Suppressor macrophage (primary cell): ENCODE measurements around the gene TBCCD1.
A peak's percentile ranks its signal among the peaks of the same experiment; 100 is the strongest.
"Not testable (repeated sequence)": the region's sequence is repeated elsewhere in the genome, so short reads cannot be mapped to it uniquely, and the experiment has no call there.

Experiments used
- DNase-seq, 4 experiments: peaks; one replicate each; pipeline ENCODE4 v3.0.0-alpha.2; 2020 to 2022

The TBCCD1 gene

DNA sequence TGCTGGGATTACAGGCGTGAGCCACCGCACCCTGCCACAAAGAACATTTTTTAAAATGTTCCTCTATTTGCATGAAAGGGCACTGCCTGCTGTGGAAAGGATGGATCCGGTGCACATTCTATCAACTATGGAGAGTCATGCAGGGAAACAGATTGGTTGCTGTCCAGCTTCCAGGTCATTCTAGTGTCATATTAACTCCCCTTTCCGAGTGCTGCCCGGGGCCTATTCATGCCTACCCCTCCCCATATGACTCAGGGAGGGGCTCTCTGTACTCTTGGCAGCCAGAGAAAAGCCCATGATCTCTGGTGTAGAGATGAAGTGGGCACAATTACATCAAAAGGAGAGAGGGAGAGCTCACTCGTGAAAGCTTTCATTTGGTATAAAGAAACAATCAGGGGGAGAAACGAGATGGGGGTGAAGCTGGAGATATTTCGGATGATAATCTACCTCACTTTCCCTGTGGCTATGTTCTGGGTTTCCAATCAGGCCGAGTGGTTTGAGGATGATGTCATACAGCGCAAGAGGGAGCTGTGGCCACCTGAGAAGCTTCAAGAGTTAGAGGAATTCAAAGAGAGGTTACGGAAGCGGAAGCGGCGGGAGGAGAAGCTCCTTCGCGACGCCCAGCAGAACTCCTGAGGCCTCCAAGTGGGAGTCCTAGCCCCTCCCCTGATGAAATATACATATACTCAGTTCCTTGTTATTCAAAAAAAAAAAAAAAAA is 29.6 kb upstream of the TBCCD1 start:
- DNase-seq = no peak

DNA sequence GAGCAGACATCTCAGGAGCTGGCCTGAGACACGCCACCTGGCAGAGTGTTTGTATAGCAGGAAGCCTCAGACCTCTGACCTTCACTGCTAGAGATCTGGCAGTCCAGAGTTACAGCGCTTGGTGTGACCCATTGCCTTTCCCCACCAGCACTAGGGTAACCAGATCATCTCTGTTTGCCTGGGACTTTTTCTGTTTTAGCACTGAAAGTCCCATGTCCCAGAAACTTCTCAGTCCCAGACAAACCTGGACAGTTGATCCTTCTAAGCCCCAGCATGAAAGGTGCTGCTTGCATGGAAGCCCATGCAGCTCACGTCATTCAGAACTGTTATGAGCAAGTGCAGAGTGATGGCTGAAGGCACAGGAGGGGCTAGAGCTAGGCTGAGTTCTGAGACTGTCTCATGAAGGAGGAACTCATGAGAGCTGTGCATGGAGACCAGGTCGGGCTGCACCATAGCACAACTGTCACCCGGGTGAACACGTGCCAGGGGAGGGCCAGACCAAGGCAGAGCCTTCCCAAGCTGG is 27.5 kb upstream of the TBCCD1 start:
- no peak for DNase-seq

DNA sequence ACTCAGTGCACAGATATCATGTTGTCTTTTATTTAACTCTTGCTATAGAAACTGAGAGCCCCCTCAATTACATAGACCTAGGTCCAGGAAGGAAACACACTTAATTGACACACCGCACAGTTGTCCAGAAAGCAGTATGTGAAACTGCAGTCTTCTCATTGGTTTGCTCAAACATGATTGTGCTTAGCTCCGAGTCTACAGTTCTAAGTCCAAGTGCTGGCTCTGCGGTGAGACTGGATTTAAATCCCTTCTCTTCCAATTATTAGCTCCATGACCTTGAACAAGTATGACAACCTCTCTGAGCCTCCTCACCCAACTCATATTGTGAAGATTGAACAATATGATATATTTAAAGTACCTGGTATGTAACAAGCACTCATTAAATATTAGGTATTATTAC is 26.7 kb upstream of the TBCCD1 start:
- no peak for DNase-seq

GRCh38 chr3:186592682-186593081 is 25.5 kb upstream of the TBCCD1 start:
- no peak for DNase-seq

DNA sequence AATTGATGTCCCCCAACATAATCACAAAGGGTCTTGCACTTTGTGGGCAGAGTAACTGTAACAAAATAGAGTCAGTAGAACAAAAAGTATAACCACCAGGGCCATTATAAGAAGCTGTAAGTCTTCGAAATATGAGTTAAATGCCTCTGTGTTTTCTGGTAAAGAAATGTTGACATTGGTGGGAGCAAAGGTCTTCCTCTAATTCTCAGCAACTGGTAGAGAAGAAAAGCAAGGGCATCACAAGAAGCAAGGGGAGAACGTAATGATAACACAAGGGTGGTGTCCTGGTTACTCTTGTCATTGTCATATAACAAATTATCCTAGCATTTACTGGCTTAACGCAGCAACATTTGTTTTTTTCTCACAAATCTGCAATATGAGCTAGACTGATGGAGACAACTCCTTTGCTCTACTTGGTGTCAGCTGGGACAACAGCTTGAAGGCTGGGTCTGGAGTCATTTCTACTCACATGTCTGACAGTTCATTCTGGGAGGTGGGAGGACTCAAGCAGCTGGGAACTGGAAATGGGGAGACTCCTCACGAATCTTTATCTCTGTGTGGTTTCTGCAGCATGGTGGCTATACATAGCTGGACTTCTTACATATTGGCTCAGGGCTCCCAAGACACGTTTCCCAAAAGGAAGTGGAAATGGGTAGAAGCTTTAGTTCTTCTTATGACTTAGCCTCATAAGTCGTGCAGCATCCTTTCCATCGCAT is 23.6 kb upstream of the TBCCD1 start:
- no peak for DNase-seq

DNA sequence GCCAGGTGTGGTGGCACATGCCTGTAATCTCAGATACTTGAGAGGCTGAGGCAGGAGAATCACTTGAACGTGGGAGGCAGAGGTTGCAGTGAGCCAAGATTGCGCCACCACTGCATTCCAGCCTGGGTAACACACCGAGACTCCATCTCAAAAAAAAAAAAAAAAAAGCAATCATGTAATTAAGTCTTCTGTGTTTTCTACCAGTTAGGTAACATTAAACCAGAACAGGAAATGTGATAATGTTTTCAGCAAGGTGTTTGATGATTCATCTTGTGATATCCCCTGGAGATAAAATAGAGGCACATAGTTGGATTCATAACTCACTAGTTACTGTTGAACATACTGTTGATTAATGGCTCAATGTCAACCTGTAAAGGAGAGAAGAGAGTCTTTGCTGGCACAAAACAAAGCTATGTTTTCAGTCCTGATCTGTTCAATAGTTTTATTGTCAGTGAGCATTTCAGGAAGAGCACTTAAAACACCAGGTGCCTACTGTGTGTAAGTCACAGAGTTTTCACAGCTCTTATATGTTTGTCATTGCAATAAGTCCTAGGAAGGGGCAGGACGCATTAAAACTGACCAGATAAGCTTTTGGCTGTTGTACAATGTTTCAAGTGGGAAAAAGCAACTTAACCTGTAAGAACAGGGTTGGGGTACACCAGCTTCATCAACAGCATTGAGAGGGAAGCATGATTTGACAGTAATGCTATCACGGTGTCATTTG is 22.9 kb upstream of the TBCCD1 start:
- no peak for DNase-seq

DNA sequence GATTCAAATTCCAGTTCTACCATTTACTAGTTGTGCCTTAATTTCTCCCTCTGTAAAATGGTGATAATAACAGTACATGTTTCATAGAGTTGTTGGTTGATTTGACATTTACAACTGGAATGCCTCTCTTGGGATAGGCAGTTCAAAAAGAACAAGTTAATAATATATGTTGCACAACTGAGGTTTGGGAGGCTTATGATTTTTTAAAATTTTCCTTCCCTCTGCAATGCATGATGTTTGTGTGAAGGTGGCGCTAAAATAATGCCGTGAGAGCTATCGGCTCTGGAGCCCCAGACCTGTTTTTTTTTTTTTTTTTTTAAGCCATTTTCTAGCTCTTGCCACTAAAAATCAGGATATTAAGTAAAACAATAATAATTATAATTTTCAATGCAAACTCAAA is 22.0 kb upstream of the TBCCD1 start:
- DNase-seq = no peak

GRCh38 chr3:186588632-186589031 is 21.5 kb upstream of the TBCCD1 start:
- DNase-seq = no peak

GRCh38 chr3:186587183-186587582 is 20.0 kb upstream of the TBCCD1 start:
- no peak for DNase-seq

DNA sequence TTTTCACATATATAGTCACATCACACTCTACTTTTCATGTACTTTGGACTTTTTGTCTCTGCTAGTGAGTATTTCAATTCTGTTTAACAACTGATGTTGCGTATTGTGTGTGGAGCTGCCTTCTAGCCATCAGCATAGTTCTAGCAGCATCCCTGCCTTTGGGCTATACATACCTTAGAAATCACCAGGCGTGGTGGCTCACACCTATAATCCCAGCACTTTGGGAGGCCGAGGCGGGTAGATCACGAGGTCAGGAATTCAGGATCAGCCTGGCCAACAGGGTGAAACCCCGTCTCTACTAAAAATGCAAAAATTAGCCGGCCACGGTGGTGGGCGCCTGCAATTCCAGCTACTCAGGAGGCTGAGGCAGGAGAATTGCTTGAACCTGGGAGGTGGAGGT is 19.1 kb upstream of the TBCCD1 start:
- DNase-seq = not testable (repeated sequence)

GRCh38 chr3:186583831-186584230 is 16.7 kb upstream of the TBCCD1 start:
- no peak for DNase-seq

DNA sequence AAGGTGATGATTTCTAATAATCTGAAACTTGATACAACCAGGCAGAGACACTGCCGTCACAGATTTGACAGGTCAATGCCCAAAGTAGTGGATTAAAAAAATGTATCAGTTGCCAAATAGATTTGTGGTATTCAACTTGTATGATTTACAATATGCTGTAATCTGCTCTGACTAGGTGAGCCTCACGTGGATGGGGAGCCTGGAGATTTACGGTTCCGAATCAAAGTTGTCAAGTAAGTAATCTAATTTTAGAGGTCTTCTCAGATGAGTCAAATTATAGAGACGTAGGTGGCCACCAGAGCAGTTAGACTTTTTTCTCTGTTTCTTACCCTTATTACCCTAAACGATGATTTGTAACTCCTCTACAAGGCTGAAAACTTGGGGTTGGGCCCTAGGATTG is 15.4 kb upstream of the TBCCD1 start:
- no peak for DNase-seq

GRCh38 chr3:186580785-186581184 is 13.6 kb upstream of the TBCCD1 start:
- no peak for DNase-seq

DNA sequence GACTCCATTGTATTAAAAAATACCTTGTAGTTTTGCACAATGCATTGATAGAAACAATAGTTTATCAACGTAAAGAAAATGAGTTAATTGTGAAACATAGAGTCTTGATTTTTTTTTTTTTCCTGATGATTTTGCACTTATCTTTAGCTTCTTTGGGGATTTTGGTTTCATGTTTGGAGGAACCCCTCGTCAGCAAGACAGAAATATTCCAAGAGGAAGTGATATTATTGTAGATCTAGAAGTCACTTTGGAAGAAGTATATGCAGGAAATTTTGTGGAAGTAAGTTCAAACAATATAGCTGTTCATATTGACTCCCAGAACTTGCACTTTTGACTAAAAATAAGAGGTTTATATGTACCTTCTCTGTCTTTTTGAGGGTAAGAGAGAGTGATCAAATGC is 10.4 kb upstream of the TBCCD1 start:
- DNase-seq = peak in 3 of 4 experiments; percentile 8 to 66 (median 59)

- peak in 2 of 4 experiments; percentile 17 to 24 for DNase-seq
Measured at GRCh38 chr3:186571644-186572013, 4.5 kb upstream of the TBCCD1 start.

- DNase-seq = peak in 1 of 4 experiments; percentile 1
Measured at GRCh38 chr3:186570941-186571643, 4.0 kb upstream of the TBCCD1 start.

DNA sequence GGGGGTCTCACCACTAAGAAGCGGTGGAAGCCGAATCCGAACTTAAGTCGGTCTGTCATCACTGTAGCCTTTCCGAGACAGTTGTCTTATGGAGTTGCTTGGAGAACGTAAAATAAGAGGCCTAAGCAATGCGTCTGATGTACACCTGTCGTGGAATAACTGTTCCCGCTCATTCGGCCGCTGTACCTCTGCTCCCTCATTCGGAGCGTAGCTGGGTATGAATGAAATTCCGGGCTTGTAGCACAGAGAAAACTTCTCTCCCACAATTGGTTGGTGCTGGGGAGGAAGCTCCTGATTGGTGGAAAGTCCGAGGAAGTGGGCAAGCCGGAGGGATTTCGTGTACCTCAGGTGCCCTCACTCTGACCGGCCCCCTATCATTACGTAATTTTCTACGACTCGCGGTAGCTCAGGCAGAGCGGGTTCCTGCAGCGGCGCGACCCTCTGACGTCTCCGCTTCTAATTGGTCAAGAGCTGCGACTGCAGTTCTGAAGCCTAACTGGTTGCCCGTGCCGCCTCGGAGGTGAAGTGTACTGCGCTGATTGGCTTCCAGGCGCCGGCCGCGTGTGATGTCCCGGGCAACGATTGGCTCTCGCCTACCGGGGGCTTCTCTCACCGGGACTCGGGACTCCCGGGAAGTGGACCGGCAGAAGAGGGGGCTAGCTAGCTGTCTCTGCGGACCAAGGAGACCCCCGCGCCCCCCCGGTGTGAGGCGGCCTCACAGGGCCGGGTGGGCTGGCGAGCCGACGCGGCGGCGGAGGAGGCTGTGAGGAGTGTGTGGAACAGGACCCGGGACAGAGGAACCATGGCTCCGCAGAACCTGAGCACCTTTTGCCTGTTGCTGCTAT is 3.2 kb upstream of the TBCCD1 start, which contains the start of gene DNAJB11:
Gene DNAJB11, plus strand, starts transcription at position 625 of the 845 bp plus-strand sequence. Its CDS starts 178 bp downstream, at position 803.
- DNase-seq = peak; percentile 99 to 100 (median 99)

- no peak for DNase-seq
Measured at GRCh38 chr3:186569779-186570095, 2.6 kb upstream of the TBCCD1 start.

DNA sequence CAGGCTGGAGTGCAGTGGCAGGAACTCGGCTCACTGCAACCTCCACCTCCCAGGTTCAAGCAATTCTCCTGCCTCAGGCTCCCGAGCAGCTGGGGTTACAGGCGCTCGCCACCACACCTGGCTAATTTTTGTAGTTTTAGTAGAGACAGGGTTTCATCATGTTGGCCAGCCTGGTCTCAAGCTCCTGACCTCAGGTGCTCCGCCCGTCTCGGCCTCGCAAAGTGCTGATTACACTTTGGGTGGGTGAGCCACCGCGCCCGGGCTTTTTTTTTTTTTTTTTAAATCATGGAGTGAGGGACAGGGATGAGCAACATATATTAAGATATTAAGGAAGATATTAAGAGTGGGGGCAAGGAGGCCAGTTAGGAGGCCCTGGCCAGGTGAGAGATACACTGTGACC is 2.2 kb upstream of the TBCCD1 start:
- DNase-seq = not testable (repeated sequence)

DNA sequence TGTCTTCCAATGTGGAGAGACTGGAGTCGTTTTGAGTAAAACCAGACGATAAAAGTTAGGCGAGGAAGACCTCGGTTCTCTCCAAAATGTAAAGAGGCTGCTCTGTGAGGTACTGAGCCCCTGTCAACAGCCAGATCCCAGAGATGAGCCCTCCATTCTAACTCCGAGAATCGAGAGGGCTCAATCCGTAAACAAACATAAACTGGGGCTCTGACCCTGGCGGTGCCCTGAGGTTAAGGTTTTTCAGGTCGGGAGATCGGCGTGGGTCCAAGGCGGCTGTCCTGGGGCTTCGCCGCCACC is 417 bp downstream of the TBCCD1 start:
- DNase-seq = no peak

- no peak for DNase-seq
Measured at GRCh38 chr3:186564586-186564985, 2.6 kb downstream of the TBCCD1 start.

GRCh38 chr3:186552408-186553031 is 14.6 kb downstream of the TBCCD1 start:
- DNase-seq = no peak
